Suprapubic skin (tissue), 4 donors: ENCODE measurements around the gene IFNA10. TPM values are rescaled to one million over a fixed set of nuclear protein-coding genes. Genes with fewer than 3 reads are reported as not detected.

Source experiments
- DNase-seq, 2 donors: peaks; one replicate each; pipeline ENCODE4 v3.0.0-alpha.2; 2019; ENCODE audit warnings: low spot score in 2 of 2
- H3K27ac ChIP-seq: fragments of 200-600 bp; sonication (generic); one replicate; pipeline ENCODE4 v1.5.1; 2019
- H3K27me3 ChIP-seq: fragments of 200-600 bp; sonication (generic); one replicate; pipeline ENCODE4 v1.5.1; 2019
- H3K36me3 ChIP-seq: fragments of 200-600 bp; sonication (generic); one replicate; pipeline ENCODE4 v1.5.1; 2019
- H3K4me1 ChIP-seq: fragments of 200-600 bp; sonication (generic); one replicate; pipeline ENCODE4 v1.5.1; 2019
- H3K4me3 ChIP-seq: fragments of 200-600 bp; sonication (generic); one replicate; pipeline ENCODE4 v1.5.1; 2019; ENCODE audit warnings: mild to moderate bottlenecking
- H3K9me3 ChIP-seq: fragments of 200-600 bp; sonication (generic); one replicate; pipeline ENCODE4 v1.5.1; 2019
- CTCF ChIP-seq, 2 donors: fragments of 200-600 bp in 1 of 2; fragments of 450-650 bp in 1 of 2; sonication (generic) in 1 of 2; IDR thresholded peaks; one replicate each; pipeline ENCODE4 v1.5.1; 2016 to 2019; ENCODE audit warnings: antibody characterized with exemption in 2 of 2, mild to moderate bottlenecking in 1 of 2, moderate library complexity in 1 of 2
- EP300 ChIP-seq: sonication (generic); formaldehyde crosslinking; IDR thresholded peaks from one replicate; pipeline ENCODE4 v1.6.1; 2017; ENCODE audit warnings: antibody characterized with exemption
- POLR2A ChIP-seq, 2 donors: fragments of 450-650 bp; IDR thresholded peaks; one replicate each; pipeline ENCODE4 v1.6.1; 2017; ENCODE audit warnings: antibody characterized with exemption in 2 of 2, mild to moderate bottlenecking in 2 of 2, moderate library complexity in 2 of 2
- POLR2AphosphoS5 ChIP-seq, 3 donors: sonication (generic); formaldehyde crosslinking; IDR thresholded peaks; one replicate each; pipeline ENCODE4 v1.6.1; 2017; ENCODE audit warnings: antibody characterized with exemption in 3 of 3
- WGBS: methylation state at CpG from one replicate; pipeline ENCODE4 v1.1.5; 2018; 5-methylcytosine and 5-hydroxymethylcytosine counted together
- total RNA-seq, 4 donors: library from RNA; depleted of rRNA; stranded (reverse); fragments of >200 nt; gene quantifications; one replicate each; pipeline ENCODE4 v1.1.0, GENCODE V29; 2016

The IFNA10 gene
- total RNA-seq, 4 donors from 2014 or later: not detected

- Histone ChIP-seq H3K27me3 (no peaks in the 10 kb centered on the region), H3K4me3 (no peak overlapping the region), H3K4me1 (no peaks in the 10 kb centered on the region), H3K9me3 (no peaks in the 10 kb centered on the region), H3K36me3 (no peaks in the 10 kb centered on the region), H3K27ac (no peak overlapping the region)
- 64% methylated on average over 1 of the region's 1 CpG for WGBS
- no peak for DNase-seq
- TF ChIP-seq POLR2AphosphoS5 (IDR thresholded peaks at IDR 0.05) (no peak), POLR2A (IDR thresholded peaks at IDR 0.05) (no peak), EP300 (no peak), CTCF (IDR thresholded peaks at IDR 0.05) (no peak)
Observed at GRCh38 chr9:21165516-21165915, 41.4 kb downstream of the IFNA10 start.

GRCh38 chr9:21160178-21160577 lies 46.8 kb downstream of the IFNA10 start:
- Histone ChIP-seq H3K9me3 (no peaks in the 10 kb centered on the region), H3K27ac (no peak overlapping the region), H3K27me3 (no peaks in the 10 kb centered on the region), H3K4me1 (no peaks in the 10 kb centered on the region), H3K36me3 (no peaks in the 10 kb centered on the region), H3K4me3 (no peak overlapping the region)
- DNase-seq: no peak
- TF ChIP-seq EP300: no peak
- TF ChIP-seq POLR2AphosphoS5 (IDR thresholded peaks at IDR 0.05): no peak
- no peak for TF ChIP-seq CTCF (IDR thresholded peaks at IDR 0.05)
- TF ChIP-seq POLR2A (IDR thresholded peaks at IDR 0.05): no peak
- 14% methylated on average over 1 of the region's 1 CpG for WGBS

Other genes starting within 250 kb of the IFNA10 start
- 1 to 10 TPM; 1.9 to 4.1 (median 2.9) TPM for gene HACD4, start 175.5 kb downstream of the IFNA10 start, total RNA-seq
- not detected for gene IFNB1, start 129.2 kb downstream of the IFNA10 start, total RNA-seq
- not detected for gene IFNW1, start 65.3 kb downstream of the IFNA10 start, total RNA-seq
- not detected for gene IFNA21, start 40.5 kb downstream of the IFNA10 start, total RNA-seq
- gene IFNA4, start 19.6 kb downstream of the IFNA10 start, total RNA-seq: not detected
- not detected for gene IFNA7, start 4.9 kb downstream of the IFNA10 start, total RNA-seq
- not detected for gene IFNA16, start 10.2 kb upstream of the IFNA10 start, total RNA-seq
- not detected for gene IFNA17, start 21.1 kb upstream of the IFNA10 start, total RNA-seq
- not detected for gene IFNA14, start 32.9 kb upstream of the IFNA10 start, total RNA-seq
- gene IFNA5, start 98.2 kb upstream of the IFNA10 start, total RNA-seq: not detected
- gene KLHL9, start 128.3 kb upstream of the IFNA10 start, total RNA-seq: 10 to 100 TPM; 12.0 to 17.2 (median 13.9) TPM
- gene IFNA6, start 143.7 kb upstream of the IFNA10 start, total RNA-seq: not detected
- not detected for gene IFNA13, start 160.9 kb upstream of the IFNA10 start, total RNA-seq
- not detected for gene IFNA2, start 178.3 kb upstream of the IFNA10 start, total RNA-seq
- gene IFNA8, start 202.0 kb upstream of the IFNA10 start, total RNA-seq: not detected
- gene IFNA1, start 233.3 kb upstream of the IFNA10 start, total RNA-seq: not detected